ENCODE measurements around the gene IL22. TPM values are rescaled to one million over a fixed set of nuclear protein-coding genes. Genes with fewer than 3 reads are reported as not detected.

Gene IL22
- polyA plus RNA-seq, 1 donor, result not detected

GRCh38 chr12:68264857-68265256 is 11.5 kb upstream of the IL22 start:
- no peaks in the 10 kb centered on the region for H3K4me1 ChIP-seq (ENCODE audit: control insufficient read depth, insufficient read depth, low read length)
- no peak overlapping the region for H3K27ac ChIP-seq (ENCODE audit: low read length)
- no peak for DNase-seq
- no peaks in the 10 kb centered on the region for H3K9me3 ChIP-seq (ENCODE audit: control insufficient read depth, low read depth, low read length)
- H3K27me3 ChIP-seq (ENCODE audit: control insufficient read depth, insufficient read depth, low read length), result peaks cover 3% of the 10 kb centered on the region
- H3K36me3 ChIP-seq (ENCODE audit: control insufficient read depth, insufficient read depth, low read length), result no peaks in the 10 kb centered on the region
- no peak overlapping the region for H3K4me3 ChIP-seq (ENCODE audit: low read length)
- WGBS (ENCODE audit: insufficient coverage, low lambda C conversion rate), result no CpG with 5 or more reads among the region's 2 CpGs

- no peak overlapping the region for H3K27ac ChIP-seq (ENCODE audit: low read length)
- DNase-seq, result no peak
- H3K4me3 ChIP-seq (ENCODE audit: low read length), result no peak overlapping the region
- peaks cover 3% of the 10 kb centered on the region for H3K27me3 ChIP-seq (ENCODE audit: control insufficient read depth, insufficient read depth, low read length)
- no peaks in the 10 kb centered on the region for H3K4me1 ChIP-seq (ENCODE audit: control insufficient read depth, insufficient read depth, low read length)
- H3K36me3 ChIP-seq (ENCODE audit: control insufficient read depth, insufficient read depth, low read length), result no peaks in the 10 kb centered on the region
- WGBS (ENCODE audit: insufficient coverage, low lambda C conversion rate), result no CpG with 5 or more reads among the region's 7 CpGs
- no peaks in the 10 kb centered on the region for H3K9me3 ChIP-seq (ENCODE audit: control insufficient read depth, low read depth, low read length)
These were observed 10.9 kb upstream of the IL22 start for GRCh38 chr12:68264158-68264855.

GRCh38 chr12:68263366-68263765 is 10.0 kb upstream of the IL22 start:
- Histone ChIP-seq H3K9me3 (ENCODE audit: control insufficient read depth, low read depth, low read length) (no peaks in the 10 kb centered on the region), H3K4me1 (ENCODE audit: control insufficient read depth, insufficient read depth, low read length) (no peaks in the 10 kb centered on the region), H3K36me3 (ENCODE audit: control insufficient read depth, insufficient read depth, low read length) (no peaks in the 10 kb centered on the region), H3K4me3 (ENCODE audit: low read length) (no peak overlapping the region), H3K27me3 (ENCODE audit: control insufficient read depth, insufficient read depth, low read length) (peaks cover 3% of the 10 kb centered on the region), H3K27ac (ENCODE audit: low read length) (no peak overlapping the region)
- DNase-seq, result no peak
- WGBS (ENCODE audit: insufficient coverage, low lambda C conversion rate), result no CpG with 5 or more reads among the region's 1 CpG

- no peak overlapping the region for H3K4me3 ChIP-seq (ENCODE audit: low read length)
- no peaks in the 10 kb centered on the region for H3K36me3 ChIP-seq (ENCODE audit: control insufficient read depth, insufficient read depth, low read length)
- H3K4me1 ChIP-seq (ENCODE audit: control insufficient read depth, insufficient read depth, low read length), result no peaks in the 10 kb centered on the region
- no peaks in the 10 kb centered on the region for H3K9me3 ChIP-seq (ENCODE audit: control insufficient read depth, low read depth, low read length)
- DNase-seq, result no peak
- H3K27me3 ChIP-seq (ENCODE audit: control insufficient read depth, insufficient read depth, low read length), result peaks cover 3% of the 10 kb centered on the region
- H3K27ac ChIP-seq (ENCODE audit: low read length), result no peak overlapping the region
These were observed 8.5 kb upstream of the IL22 start for GRCh38 chr12:68261896-68262295.

- no peak overlapping the region for H3K27ac ChIP-seq (ENCODE audit: low read length)
- WGBS (ENCODE audit: insufficient coverage, low lambda C conversion rate), result 70% methylated on average over 1 of the region's 3 CpGs
- H3K36me3 ChIP-seq (ENCODE audit: control insufficient read depth, insufficient read depth, low read length), result no peaks in the 10 kb centered on the region
- no peak overlapping the region for H3K4me3 ChIP-seq (ENCODE audit: low read length)
- H3K4me1 ChIP-seq (ENCODE audit: control insufficient read depth, insufficient read depth, low read length), result no peaks in the 10 kb centered on the region
- H3K9me3 ChIP-seq (ENCODE audit: control insufficient read depth, low read depth, low read length), result no peaks in the 10 kb centered on the region
- no peak for DNase-seq
- H3K27me3 ChIP-seq (ENCODE audit: control insufficient read depth, insufficient read depth, low read length), result peaks cover 3% of the 10 kb centered on the region
These were observed 6.7 kb upstream of the IL22 start for GRCh38 chr12:68260153-68260552.

- Histone ChIP-seq H3K4me1 (ENCODE audit: control insufficient read depth, insufficient read depth, low read length) (no peaks in the 10 kb centered on the region), H3K9me3 (ENCODE audit: control insufficient read depth, low read depth, low read length) (no peaks in the 10 kb centered on the region), H3K4me3 (ENCODE audit: low read length) (no peak overlapping the region), H3K27me3 (ENCODE audit: control insufficient read depth, insufficient read depth, low read length) (peaks cover 3% of the 10 kb centered on the region), H3K36me3 (ENCODE audit: control insufficient read depth, insufficient read depth, low read length) (no peaks in the 10 kb centered on the region), H3K27ac (ENCODE audit: low read length) (no peak overlapping the region)
- whole genome bisulfite sequencing (ENCODE audit: insufficient coverage, low lambda C conversion rate), result 67% methylated on average over 2 of the region's 3 CpGs
- DNase-seq, result no peak
These were observed 6.0 kb upstream of the IL22 start for GRCh38 chr12:68259318-68259940.

GRCh38 chr12:68252077-68252476 is 1.3 kb downstream of the IL22 start:
- 100% methylated on average over 3 of the region's 5 CpGs for WGBS (ENCODE audit: insufficient coverage, low lambda C conversion rate)

GRCh38 chr12:68250454-68250853 is 3.0 kb downstream of the IL22 start:
- H3K36me3 ChIP-seq (ENCODE audit: control insufficient read depth, insufficient read depth, low read length), result no peaks in the 10 kb centered on the region
- no peaks in the 10 kb centered on the region for H3K4me1 ChIP-seq (ENCODE audit: control insufficient read depth, insufficient read depth, low read length)
- DNase-seq, result no peak
- WGBS (ENCODE audit: insufficient coverage, low lambda C conversion rate), result 78% methylated on average over 1 of the region's 3 CpGs
- no peak overlapping the region for H3K27ac ChIP-seq (ENCODE audit: low read length)
- H3K27me3 ChIP-seq (ENCODE audit: control insufficient read depth, insufficient read depth, low read length), result peaks cover 3% of the 10 kb centered on the region
- H3K9me3 ChIP-seq (ENCODE audit: control insufficient read depth, low read depth, low read length), result no peaks in the 10 kb centered on the region
- no peak overlapping the region for H3K4me3 ChIP-seq (ENCODE audit: low read length)

More at GRCh38 chr12:68252077-68252476, 1.3 kb downstream of the IL22 start:
- H3K27me3 ChIP-seq (ENCODE audit: control insufficient read depth, insufficient read depth, low read length), result no peaks in the 10 kb centered on the region
- no peak for DNase-seq
- no peaks in the 10 kb centered on the region for H3K36me3 ChIP-seq (ENCODE audit: control insufficient read depth, insufficient read depth, low read length)
- no peaks in the 10 kb centered on the region for H3K9me3 ChIP-seq (ENCODE audit: control insufficient read depth, low read depth, low read length)
- H3K4me3 ChIP-seq (ENCODE audit: low read length), result no peak overlapping the region
- H3K27ac ChIP-seq (ENCODE audit: low read length), result no peak overlapping the region
- no peaks in the 10 kb centered on the region for H3K4me1 ChIP-seq (ENCODE audit: control insufficient read depth, insufficient read depth, low read length)

- DNase-seq, result no peak
- no peaks in the 10 kb centered on the region for H3K9me3 ChIP-seq (ENCODE audit: control insufficient read depth, low read depth, low read length)
- no peak overlapping the region for H3K4me3 ChIP-seq (ENCODE audit: low read length)
- peaks cover 3% of the 10 kb centered on the region for H3K27me3 ChIP-seq (ENCODE audit: control insufficient read depth, insufficient read depth, low read length)
- H3K36me3 ChIP-seq (ENCODE audit: control insufficient read depth, insufficient read depth, low read length), result no peaks in the 10 kb centered on the region
- no peaks in the 10 kb centered on the region for H3K4me1 ChIP-seq (ENCODE audit: control insufficient read depth, insufficient read depth, low read length)
- H3K27ac ChIP-seq (ENCODE audit: low read length), result no peak overlapping the region
These were observed 5.6 kb downstream of the IL22 start for GRCh38 chr12:68247785-68248184.

- DNase-seq, result no peak
These were observed 7.1 kb downstream of the IL22 start for GRCh38 chr12:68246350-68246749.

More at GRCh38 chr12:68246350-68246749, 7.1 kb downstream of the IL22 start:
- H3K36me3 ChIP-seq (ENCODE audit: control insufficient read depth, insufficient read depth, low read length), result no peaks in the 10 kb centered on the region
- peaks cover 3% of the 10 kb centered on the region for H3K27me3 ChIP-seq (ENCODE audit: control insufficient read depth, insufficient read depth, low read length)
- WGBS (ENCODE audit: insufficient coverage, low lambda C conversion rate), result 100% methylated on average over 2 of the region's 6 CpGs
- no peaks in the 10 kb centered on the region for H3K9me3 ChIP-seq (ENCODE audit: control insufficient read depth, low read depth, low read length)
- no peak overlapping the region for H3K4me3 ChIP-seq (ENCODE audit: low read length)
- H3K4me1 ChIP-seq (ENCODE audit: control insufficient read depth, insufficient read depth, low read length), result no peaks in the 10 kb centered on the region
- no peak overlapping the region for H3K27ac ChIP-seq (ENCODE audit: low read length)
